H9 (cell line): ENCODE measurements around the gene CERCAM. TPM values are rescaled to one million over a fixed set of nuclear protein-coding genes. Genes with fewer than 3 reads are reported as not detected.

Source experiments
- DNase-seq: peaks from one replicate; pipeline ENCODE4 v3.0.0-alpha.2; 2017
- H2AFZ ChIP-seq: one replicate; pipeline ENCODE4 v1.6.1; 2013; ENCODE audit warnings: mild to moderate bottlenecking, low read length, control low read depth, moderate library complexity
- H2AK5ac ChIP-seq: 2 replicates; pipeline ENCODE4 v1.6.1; 2013; ENCODE audit warnings: low read length, control low read depth, mixed read lengths; ENCODE audit not compliant: insufficient read length
- H2BK120ac ChIP-seq: one replicate; pipeline ENCODE4 v1.6.1; 2013; ENCODE audit warnings: low read depth, mild to moderate bottlenecking, low read length, control low read depth, inconsistent platforms; ENCODE audit not compliant: poor library complexity, severe bottlenecking
- H2BK12ac ChIP-seq: 2 replicates; pipeline ENCODE4 v1.6.1; 2013; ENCODE audit warnings: low read length, control low read depth, mixed read lengths, low read depth; ENCODE audit not compliant: insufficient read length
- H2BK15ac ChIP-seq: 2 replicates; pipeline ENCODE4 v1.6.1; 2013; ENCODE audit warnings: low read depth, low read length, control low read depth
- H2BK20ac ChIP-seq: one replicate; pipeline ENCODE4 v1.6.1; 2013; ENCODE audit warnings: low read depth, mild to moderate bottlenecking, low read length, control low read depth, inconsistent platforms; ENCODE audit not compliant: poor library complexity, severe bottlenecking
- H2BK5ac ChIP-seq: 2 replicates; pipeline ENCODE4 v1.6.1; 2013; ENCODE audit warnings: low read length, control low read depth, mixed read lengths; ENCODE audit not compliant: insufficient read length
- H3K14ac ChIP-seq: 2 replicates; pipeline ENCODE4 v1.6.1; 2013; ENCODE audit warnings: low read length, control low read depth; ENCODE audit not compliant: insufficient read depth
- H3K18ac ChIP-seq: 2 replicates; pipeline ENCODE4 v1.6.1; 2013; ENCODE audit warnings: low read depth, mild to moderate bottlenecking, mixed read lengths, low read length, control low read depth; ENCODE audit not compliant: insufficient read length
- H3K23ac ChIP-seq: 2 replicates; pipeline ENCODE4 v1.6.1; 2013; ENCODE audit warnings: low read length, control low read depth, mixed read lengths, low read depth; ENCODE audit not compliant: insufficient read length
- H3K23me2 ChIP-seq: 2 replicates; pipeline ENCODE4 v1.6.1; 2013; ENCODE audit warnings: low read depth, mild to moderate bottlenecking, mixed read lengths, low read length, control low read depth; ENCODE audit not compliant: insufficient read length, poor library complexity, severe bottlenecking
- H3K27ac ChIP-seq: 2 replicates; pipeline ENCODE4 v1.5.1; 2013; ENCODE audit warnings: low read length, control low read depth, mixed read lengths, low read depth; ENCODE audit not compliant: insufficient read length
- H3K27me3 ChIP-seq: 2 replicates; pipeline ENCODE4 v1.6.1; 2013; ENCODE audit warnings: low read length, control low read depth, inconsistent platforms; ENCODE audit not compliant: insufficient read depth
- H3K4ac ChIP-seq: 2 replicates; pipeline ENCODE4 v1.6.1; 2013; ENCODE audit warnings: low read depth, mild to moderate bottlenecking, control low read depth, inconsistent platforms, low read length, moderate library complexity
- H3K4me1 ChIP-seq: 2 replicates; pipeline ENCODE4 v1.6.1; 2013; ENCODE audit warnings: low read length, control low read depth, inconsistent platforms; ENCODE audit not compliant: insufficient read depth
- H3K4me2 ChIP-seq: 2 replicates; pipeline ENCODE4 v1.6.1; 2013; ENCODE audit warnings: low read length, control low read depth, mixed read lengths; ENCODE audit not compliant: insufficient read length, insufficient read depth
- H3K56ac ChIP-seq: 2 replicates; pipeline ENCODE4 v1.6.1; 2013; ENCODE audit warnings: low read depth, mild to moderate bottlenecking, mixed read lengths, low read length, control low read depth; ENCODE audit not compliant: insufficient read length
- H3K79me1 ChIP-seq: 2 replicates; pipeline ENCODE4 v1.6.1; 2013; ENCODE audit warnings: low read depth, mild to moderate bottlenecking, moderate library complexity, low read length, control low read depth, inconsistent platforms; ENCODE audit not compliant: insufficient read depth, poor library complexity, severe bottlenecking
- H3K79me2 ChIP-seq: 2 replicates; pipeline ENCODE4 v1.6.1; 2013; ENCODE audit warnings: low read length, control low read depth, inconsistent platforms; ENCODE audit not compliant: insufficient read depth
- H3K9ac ChIP-seq: 2 replicates; pipeline ENCODE4 v1.6.1; 2013; ENCODE audit warnings: low read length, control low read depth, mixed read lengths; ENCODE audit not compliant: insufficient read length; ENCODE audit errors: extremely low read depth
- H3K9me3 ChIP-seq: one replicate; pipeline ENCODE4 v1.6.1; 2013; ENCODE audit warnings: low read depth, low read length, inconsistent platforms; ENCODE audit not compliant: control insufficient read depth
- H3T11ph ChIP-seq: one replicate; pipeline ENCODE4 v1.6.1; 2013; ENCODE audit warnings: mild to moderate bottlenecking, low read length, control low read depth, inconsistent platforms
- H4K20me1 ChIP-seq: one replicate; pipeline ENCODE4 v1.6.1; 2013; ENCODE audit not compliant: control insufficient read depth, insufficient read length, insufficient read depth
- H4K5ac ChIP-seq: 2 replicates; pipeline ENCODE4 v1.6.1; 2013; ENCODE audit warnings: low read depth, mild to moderate bottlenecking, mixed read lengths, low read length, control low read depth; ENCODE audit not compliant: insufficient read length
- H4K8ac ChIP-seq: replicated peaks from 2 replicates; pipeline ENCODE4 v1.6.1; 2013; ENCODE audit warnings: low read length, control low read depth, mixed read lengths, low read depth; ENCODE audit not compliant: insufficient read length
- H4K91ac ChIP-seq: 2 replicates; pipeline ENCODE4 v1.6.1; 2013; ENCODE audit warnings: low read depth, mild to moderate bottlenecking, moderate library complexity, mixed read lengths, low read length, control low read depth; ENCODE audit not compliant: insufficient read length
- H3K27ac Mint-ChIP-seq, 3 experiments: 2 replicates in 2 of 3; 3 replicates in 1 of 3; pipeline ENCODE4 v1.8.0; 2020 to 2021; ENCODE audit warnings: mixed read lengths in 3 of 3, mild to moderate bottlenecking in 1 of 3, moderate library complexity in 1 of 3
- H3K27me3 Mint-ChIP-seq: 2 replicates; pipeline ENCODE4 v1.8.0; 2021; ENCODE audit warnings: low read depth, mild to moderate bottlenecking, moderate library complexity, mixed read lengths
- H3K36me3 Mint-ChIP-seq, 3 experiments: 2 replicates in 2 of 3; 3 replicates in 1 of 3; pipeline ENCODE4 v1.8.0; 2020 to 2021; ENCODE audit warnings: low read depth in 3 of 3, mixed read lengths in 3 of 3; ENCODE audit not compliant: insufficient read depth in 1 of 3
- H3K4me1 Mint-ChIP-seq, 2 experiments: 2 replicates each; pipeline ENCODE4 v1.8.0; 2020; ENCODE audit warnings: mixed read lengths in 2 of 2
- H3K4me3 Mint-ChIP-seq, 2 experiments: 2 replicates in 1 of 2; 3 replicates in 1 of 2; pipeline ENCODE4 v1.8.0; 2020 to 2021; ENCODE audit warnings: mild to moderate bottlenecking in 2 of 2, mixed read lengths in 2 of 2, moderate library complexity in 1 of 2
- H3K9me3 Mint-ChIP-seq, 2 experiments: 2 replicates in 1 of 2; 3 replicates in 1 of 2; pipeline ENCODE4 v1.8.0; 2020; ENCODE audit warnings: mild to moderate bottlenecking in 2 of 2, mixed read lengths in 2 of 2, moderate library complexity in 1 of 2
- WGBS: extraction: QIAGEN DNeasy Blood & Tissue Kit; methylation state at CpG from one replicate; pipeline ENCODE4 v1.1.7; 2013; ENCODE audit warnings: missing lambda C conversion rate, low lambda C conversion rate, mixed read lengths; ENCODE audit not compliant: insufficient read length; ENCODE audit errors: extremely low coverage; 5-methylcytosine and 5-hydroxymethylcytosine counted together
- total RNA-seq: library from RNA; stranded (reverse); gene quantifications from 2 replicates; pipeline ENCODE4 v1.2.1, GENCODE V29; 2021
- TF ChIP-seq, protein P1 (sequence below): fragments of 200-600 bp; sonication (generic); conservative IDR thresholded peaks from 3 replicates; pipeline ENCODE4 v1.8.0; 2021; ENCODE audit warnings: antibody characterized with exemption, mild to moderate bottlenecking

CERCAM gene
- total RNA-seq, 1 experiment from 2014 or later, result 5.4 TPM

DNA sequence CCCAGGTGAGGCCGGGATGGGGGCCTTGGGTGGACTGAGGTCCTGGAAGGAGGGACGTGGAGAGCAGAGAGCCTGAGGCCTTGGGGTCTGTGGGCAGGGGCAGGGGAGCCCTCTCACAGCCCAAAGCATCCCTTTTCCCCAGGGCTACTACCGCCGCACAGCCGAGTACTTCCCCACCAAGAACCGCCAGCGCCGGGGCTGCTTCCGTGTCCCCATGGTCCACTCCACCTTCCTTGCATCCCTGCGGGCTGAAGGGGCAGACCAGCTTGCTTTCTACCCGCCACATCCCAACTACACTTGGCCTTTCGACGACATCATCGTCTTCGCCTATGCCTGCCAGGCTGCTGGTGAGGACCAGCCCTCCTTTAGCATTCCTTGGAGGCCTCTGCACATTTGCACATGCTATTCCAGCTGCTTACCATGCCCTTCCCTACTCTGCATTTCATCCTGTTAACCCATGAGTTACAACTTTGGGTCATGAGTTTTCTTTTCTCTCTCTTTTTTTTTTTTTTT is 3.7 kb downstream of the CERCAM start:
- H3K18ac ChIP-seq, result no peak overlapping the region
- H3K27me3 ChIP-seq, result peaks cover 7% of the 10 kb centered on the region; the same call in 1 of the 2 replicates
- H2BK120ac ChIP-seq, result no peak overlapping the region
- H3K79me2 ChIP-seq, result no peaks in the 10 kb centered on the region
- peaks cover 50% of the 10 kb centered on the region for H3K27me3 Mint-ChIP-seq
- H3K4me2 ChIP-seq, result no peak overlapping the region
- H2BK15ac ChIP-seq, result no peak overlapping the region
- H3K9ac ChIP-seq, result no peak overlapping the region
- no peaks in the 10 kb centered on the region for H3K4me1 ChIP-seq
- no peak overlapping the region for H3K27ac ChIP-seq
- H3K56ac ChIP-seq, result no peak overlapping the region
- no peak overlapping the region for H2BK12ac ChIP-seq
- H3K9me3 Mint-ChIP-seq, result no peaks in the 10 kb centered on the region
- H4K8ac ChIP-seq, result no peak overlapping the region
- no peaks in the 10 kb centered on the region for H3K36me3 Mint-ChIP-seq
- TF ChIP-seq, protein P1, sequence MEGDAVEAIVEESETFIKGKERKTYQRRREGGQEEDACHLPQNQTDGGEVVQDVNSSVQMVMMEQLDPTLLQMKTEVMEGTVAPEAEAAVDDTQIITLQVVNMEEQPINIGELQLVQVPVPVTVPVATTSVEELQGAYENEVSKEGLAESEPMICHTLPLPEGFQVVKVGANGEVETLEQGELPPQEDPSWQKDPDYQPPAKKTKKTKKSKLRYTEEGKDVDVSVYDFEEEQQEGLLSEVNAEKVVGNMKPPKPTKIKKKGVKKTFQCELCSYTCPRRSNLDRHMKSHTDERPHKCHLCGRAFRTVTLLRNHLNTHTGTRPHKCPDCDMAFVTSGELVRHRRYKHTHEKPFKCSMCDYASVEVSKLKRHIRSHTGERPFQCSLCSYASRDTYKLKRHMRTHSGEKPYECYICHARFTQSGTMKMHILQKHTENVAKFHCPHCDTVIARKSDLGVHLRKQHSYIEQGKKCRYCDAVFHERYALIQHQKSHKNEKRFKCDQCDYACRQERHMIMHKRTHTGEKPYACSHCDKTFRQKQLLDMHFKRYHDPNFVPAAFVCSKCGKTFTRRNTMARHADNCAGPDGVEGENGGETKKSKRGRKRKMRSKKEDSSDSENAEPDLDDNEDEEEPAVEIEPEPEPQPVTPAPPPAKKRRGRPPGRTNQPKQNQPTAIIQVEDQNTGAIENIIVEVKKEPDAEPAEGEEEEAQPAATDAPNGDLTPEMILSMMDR, result no peak
- H3K79me1 ChIP-seq, result no peaks in the 10 kb centered on the region
- peaks cover 9 to 13% of the 10 kb centered on the region in 2 experiments; a peak in 3 of 4 replicates for H3K4me1 Mint-ChIP-seq
- no peaks in the 10 kb centered on the region for H4K20me1 ChIP-seq
- no peak overlapping the region for H3K23ac ChIP-seq
- H2BK20ac ChIP-seq, result no peak overlapping the region
- H2AK5ac ChIP-seq, result no peak overlapping the region
- no peak overlapping the region for H3K4me3 Mint-ChIP-seq
- H3K9me3 ChIP-seq, result no peaks in the 10 kb centered on the region
- no peak overlapping the region for H2BK5ac ChIP-seq
- no peak overlapping the region for H3T11ph ChIP-seq
- no peak for DNase-seq
- no peak overlapping the region for H2AFZ ChIP-seq
- H3K23me2 ChIP-seq, result peaks cover 8% of the 10 kb centered on the region
- no CpG with 5 or more reads among the region's 15 CpGs for WGBS
- no peak overlapping the region for H3K14ac ChIP-seq
- H3K27ac Mint-ChIP-seq, result no peak overlapping the region; a peak in 1 of 7 replicates
- no peak overlapping the region for H4K91ac ChIP-seq
- H3K4ac ChIP-seq, result no peak overlapping the region
- no peak overlapping the region for H4K5ac ChIP-seq
